ENCODE measurements around the gene CABP4. TPM values are rescaled to one million over a fixed set of nuclear protein-coding genes. Genes with fewer than 3 reads are reported as not detected.

Gene CABP4
- total RNA-seq, 1 donor from 2014 or later, result 0.17 TPM

DNA sequence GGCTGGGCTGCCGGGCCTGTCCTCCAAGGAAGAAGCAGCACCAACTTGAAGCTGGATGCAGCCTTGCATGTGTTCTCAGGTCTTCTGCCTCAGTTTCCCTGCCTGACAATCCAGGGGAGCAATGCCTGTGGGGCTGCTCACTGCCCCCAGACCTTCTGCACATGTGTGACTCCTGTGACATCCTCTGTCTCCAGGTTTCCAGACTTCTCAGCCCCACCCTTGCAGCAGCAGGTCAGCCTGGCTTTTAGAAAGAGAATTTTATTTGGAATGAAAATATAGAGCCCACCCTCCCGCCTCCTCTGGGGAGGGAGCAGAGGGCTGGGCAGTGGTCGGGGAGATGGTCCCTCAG is 17.4 kb upstream of the CABP4 start:
- TF ChIP-seq, protein P1, sequence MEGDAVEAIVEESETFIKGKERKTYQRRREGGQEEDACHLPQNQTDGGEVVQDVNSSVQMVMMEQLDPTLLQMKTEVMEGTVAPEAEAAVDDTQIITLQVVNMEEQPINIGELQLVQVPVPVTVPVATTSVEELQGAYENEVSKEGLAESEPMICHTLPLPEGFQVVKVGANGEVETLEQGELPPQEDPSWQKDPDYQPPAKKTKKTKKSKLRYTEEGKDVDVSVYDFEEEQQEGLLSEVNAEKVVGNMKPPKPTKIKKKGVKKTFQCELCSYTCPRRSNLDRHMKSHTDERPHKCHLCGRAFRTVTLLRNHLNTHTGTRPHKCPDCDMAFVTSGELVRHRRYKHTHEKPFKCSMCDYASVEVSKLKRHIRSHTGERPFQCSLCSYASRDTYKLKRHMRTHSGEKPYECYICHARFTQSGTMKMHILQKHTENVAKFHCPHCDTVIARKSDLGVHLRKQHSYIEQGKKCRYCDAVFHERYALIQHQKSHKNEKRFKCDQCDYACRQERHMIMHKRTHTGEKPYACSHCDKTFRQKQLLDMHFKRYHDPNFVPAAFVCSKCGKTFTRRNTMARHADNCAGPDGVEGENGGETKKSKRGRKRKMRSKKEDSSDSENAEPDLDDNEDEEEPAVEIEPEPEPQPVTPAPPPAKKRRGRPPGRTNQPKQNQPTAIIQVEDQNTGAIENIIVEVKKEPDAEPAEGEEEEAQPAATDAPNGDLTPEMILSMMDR (IDR thresholded peaks at IDR 0.05; ENCODE audit: insufficient read depth, low read length, poor library complexity, severe bottlenecking), result no peak
- H3K4me3 ChIP-seq (ENCODE audit: low read depth, low read length), result no peak overlapping the region
- DNase-seq (ENCODE audit: low read depth), result no peak
- peaks cover 4% of the 10 kb centered on the region for H3K36me3 ChIP-seq (ENCODE audit: control insufficient read depth, insufficient read depth, low read length)
- no peaks in the 10 kb centered on the region for H3K27me3 ChIP-seq (ENCODE audit: control insufficient read depth, insufficient read depth, low read length)

DNA sequence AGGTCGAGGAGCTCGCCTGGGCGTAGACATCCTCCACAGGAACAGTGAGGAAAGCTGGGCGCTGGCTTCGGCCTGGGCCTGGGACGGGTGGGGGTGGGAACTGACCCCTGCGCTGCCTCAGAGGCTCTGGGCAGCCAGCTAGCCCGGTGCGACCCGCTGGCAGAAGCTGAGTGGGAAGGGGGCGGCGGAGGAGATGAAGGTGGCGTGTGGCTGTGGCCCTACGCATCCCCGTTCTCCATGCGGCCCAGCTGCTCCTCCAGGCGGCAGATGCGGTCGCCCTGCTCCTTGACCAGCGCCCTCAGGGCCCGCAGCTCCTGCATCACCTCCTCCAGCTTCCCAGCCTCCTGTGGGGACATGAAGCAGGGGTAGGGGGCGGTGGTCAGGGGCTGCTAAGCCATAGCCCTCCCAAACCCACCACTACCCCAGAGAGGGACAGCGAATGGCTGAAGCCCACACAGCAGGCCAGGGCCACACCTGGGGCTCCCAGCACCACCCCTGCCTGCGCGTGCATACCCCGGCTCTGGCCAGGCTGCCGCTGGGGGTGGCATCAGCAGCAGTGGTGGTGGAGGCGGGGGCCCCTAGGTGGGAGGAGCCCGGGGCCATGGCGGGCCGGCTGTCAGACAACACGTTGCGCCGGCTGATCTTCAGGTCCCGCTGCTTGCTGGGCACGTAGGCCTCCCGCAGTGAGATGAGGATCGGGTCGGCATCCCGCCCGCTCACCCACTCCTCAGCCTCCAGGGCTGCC is 16.8 kb upstream of the CABP4 start:
- TF ChIP-seq, protein P1 (IDR thresholded peaks at IDR 0.05; ENCODE audit: insufficient read depth, low read length, poor library complexity, severe bottlenecking), result no peak

DNA sequence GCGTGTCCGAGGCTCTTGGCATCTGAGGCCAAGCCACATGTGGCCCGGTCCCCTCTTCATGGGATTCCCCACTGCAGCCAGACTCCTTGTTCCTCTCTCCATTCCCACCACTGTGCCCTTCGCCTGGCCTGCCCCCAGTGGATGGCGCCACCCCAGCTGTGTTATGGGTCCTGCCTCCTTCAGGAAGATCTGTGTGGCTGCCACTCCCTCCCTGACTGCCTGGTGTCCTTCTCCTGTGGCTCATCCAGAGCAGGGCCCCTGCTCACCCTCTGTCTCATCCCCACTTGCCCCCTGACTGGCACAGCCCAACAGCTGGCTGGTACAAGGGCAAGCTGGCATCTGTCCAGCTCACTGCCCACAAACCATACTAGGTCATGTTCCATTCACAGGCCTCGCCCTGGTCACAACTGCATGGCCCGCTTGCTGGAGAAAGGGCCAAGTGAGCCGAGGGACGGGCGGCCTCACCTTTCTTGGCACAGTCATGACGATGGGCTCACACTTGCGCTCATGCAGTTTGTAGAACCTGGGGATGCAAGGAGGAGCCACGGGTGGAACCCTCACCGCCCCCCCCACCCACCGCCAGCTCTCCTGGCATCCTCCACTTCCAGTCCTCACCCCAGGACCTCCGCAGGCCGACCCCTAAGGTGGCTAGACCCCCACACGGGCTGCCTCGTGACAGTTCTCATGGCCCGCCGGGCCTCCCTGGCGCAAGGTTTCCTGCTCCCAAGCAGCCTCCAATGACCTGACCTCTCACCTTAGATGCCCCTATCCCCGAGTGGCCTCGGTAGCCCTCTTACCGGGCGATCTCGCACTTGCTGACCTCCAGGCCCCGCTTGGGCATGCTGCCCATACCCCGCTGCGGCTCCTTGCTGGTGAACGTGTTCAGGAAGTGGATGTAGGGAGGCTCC is 15.6 kb upstream of the CABP4 start:
- Histone ChIP-seq H3K4me3 (ENCODE audit: low read depth, low read length) (no peak overlapping the region), H3K36me3 (ENCODE audit: control insufficient read depth, insufficient read depth, low read length) (peaks cover 4% of the 10 kb centered on the region), H3K27me3 (ENCODE audit: control insufficient read depth, insufficient read depth, low read length) (no peaks in the 10 kb centered on the region)
- no peak for DNase-seq (ENCODE audit: low read depth)
- TF ChIP-seq, protein P1 (IDR thresholded peaks at IDR 0.05; ENCODE audit: insufficient read depth, low read length, poor library complexity, severe bottlenecking), result peak; percentile 29

More for the DNA sequence above, 16.8 kb upstream of the CABP4 start:
- Histone ChIP-seq H3K4me3 (ENCODE audit: low read depth, low read length) (no peak overlapping the region), H3K36me3 (ENCODE audit: control insufficient read depth, insufficient read depth, low read length) (peaks cover 4% of the 10 kb centered on the region), H3K27me3 (ENCODE audit: control insufficient read depth, insufficient read depth, low read length) (no peaks in the 10 kb centered on the region)
- no peak for DNase-seq (ENCODE audit: low read depth)

DNA sequence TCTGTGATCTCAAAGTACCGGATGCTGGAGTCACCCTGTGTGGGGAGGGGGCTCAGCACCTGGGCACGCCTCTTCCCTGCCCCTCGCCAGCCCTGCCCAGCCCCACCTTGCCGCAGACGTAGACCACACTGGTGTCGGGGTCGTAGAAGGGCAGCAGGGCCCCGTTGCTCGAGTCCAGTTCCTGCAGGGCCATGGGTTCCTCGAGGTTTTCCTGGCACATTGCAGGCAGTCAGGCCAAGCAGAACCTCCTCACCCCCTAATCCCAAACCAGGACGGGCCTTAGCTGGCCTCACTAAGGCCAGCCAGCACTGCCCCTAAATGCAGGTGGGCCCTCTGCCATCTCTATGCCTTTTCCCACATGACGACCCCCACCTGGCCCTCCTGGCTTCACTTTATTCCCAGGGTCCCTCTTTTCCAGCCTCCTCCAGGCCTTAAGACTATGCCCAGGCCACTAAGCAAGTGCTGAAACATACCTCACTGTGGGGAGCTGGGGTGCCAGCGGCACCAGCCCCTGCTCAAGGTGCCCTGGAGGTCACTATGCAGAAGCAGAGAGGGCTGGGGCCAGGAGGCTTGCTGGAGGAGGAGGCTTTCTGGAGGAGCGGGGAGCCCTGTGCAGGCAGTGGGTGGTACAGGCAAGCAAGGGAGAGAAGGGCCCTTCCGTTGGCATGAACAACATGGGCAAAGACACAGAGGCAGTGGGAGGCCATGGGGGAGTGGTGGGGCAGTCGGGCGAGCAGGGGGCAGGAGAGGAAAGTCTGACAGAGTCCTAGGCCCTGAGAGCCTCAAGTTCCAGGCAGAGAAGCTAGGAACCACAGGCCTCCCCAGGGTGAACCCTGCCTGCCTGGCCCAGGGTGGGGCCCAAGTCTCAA is 14.7 kb upstream of the CABP4 start:
- Histone ChIP-seq H3K27me3 (ENCODE audit: control insufficient read depth, insufficient read depth, low read length) (no peaks in the 10 kb centered on the region), H3K36me3 (ENCODE audit: control insufficient read depth, insufficient read depth, low read length) (peaks cover 4% of the 10 kb centered on the region), H3K4me3 (ENCODE audit: low read depth, low read length) (no peak overlapping the region)
- DNase-seq (ENCODE audit: low read depth), result no peak
- TF ChIP-seq, protein P1 (IDR thresholded peaks at IDR 0.05; ENCODE audit: insufficient read depth, low read length, poor library complexity, severe bottlenecking), result no peak

DNA sequence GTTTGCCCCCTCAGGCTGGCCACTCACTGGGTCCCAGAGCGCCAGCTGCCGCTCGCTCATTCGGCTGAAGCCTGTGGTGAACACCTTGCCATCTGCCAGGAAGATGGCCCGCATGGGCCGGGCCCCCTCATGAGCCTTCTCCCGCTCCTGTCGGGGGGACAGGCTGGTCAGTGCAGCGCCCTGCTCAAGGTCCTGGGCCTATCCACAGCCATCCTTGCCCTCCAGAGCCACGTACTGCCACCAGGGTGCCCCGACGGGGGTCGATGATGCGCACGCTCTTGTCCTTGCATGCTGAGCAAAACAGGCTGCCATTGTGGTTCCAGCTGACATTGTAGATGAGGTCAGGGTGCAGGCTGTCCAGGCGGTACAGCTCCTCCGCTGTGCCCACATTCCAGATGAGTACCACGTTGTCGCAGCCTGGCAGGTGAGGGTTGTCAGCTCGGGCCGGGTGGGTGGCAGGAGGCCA is 14.0 kb upstream of the CABP4 start:
- Histone ChIP-seq H3K4me3 (ENCODE audit: low read depth, low read length) (no peak overlapping the region), H3K36me3 (ENCODE audit: control insufficient read depth, insufficient read depth, low read length) (peaks cover 4% of the 10 kb centered on the region), H3K27me3 (ENCODE audit: control insufficient read depth, insufficient read depth, low read length) (no peaks in the 10 kb centered on the region)
- TF ChIP-seq, protein P1 (IDR thresholded peaks at IDR 0.05; ENCODE audit: insufficient read depth, low read length, poor library complexity, severe bottlenecking), result no peak
- DNase-seq (ENCODE audit: low read depth), result no peak

Measured in kidney epithelial cell (primary cell).